ENCODE data around the gene PAX3. TPM values are rescaled to one million over a fixed set of nuclear protein-coding genes. Genes with fewer than 3 reads are reported as not detected.

The PAX3 gene
- total RNA-seq, 4 donors from 2014 or later, result 6.1 to 13.8 (median 10.2) TPM

Other genes with a start within 250 kb of the PAX3 start
- gene SGPP2, start 125.5 kb upstream of the PAX3 start, total RNA-seq, result 10 to 100 TPM; 27.3 to 65.6 (median 49.0) TPM

All from suprapubic skin (tissue), 4 donors.